ENCODE measurements around the gene RCOR3.

DNA sequence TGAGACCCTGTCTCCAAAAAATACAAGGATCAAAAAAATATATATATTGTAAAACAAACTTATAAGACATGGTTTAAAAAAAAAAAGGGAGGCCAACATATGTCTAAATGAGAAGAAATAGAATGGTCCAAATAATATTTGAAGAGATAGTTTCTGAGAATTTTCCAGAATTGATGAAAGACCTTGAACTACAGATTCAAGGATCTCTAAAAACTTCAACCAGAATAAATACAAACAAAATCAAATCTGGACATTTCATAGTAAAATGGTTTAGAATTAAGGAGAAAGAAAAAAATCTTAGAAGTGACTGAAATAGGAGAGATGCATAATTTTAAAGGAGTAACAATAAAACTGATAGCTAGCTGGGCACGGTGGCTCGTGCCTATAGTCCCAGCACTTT, 45.5 kb upstream of the RCOR3 start:
- TF ChIP-seq, protein P1, sequence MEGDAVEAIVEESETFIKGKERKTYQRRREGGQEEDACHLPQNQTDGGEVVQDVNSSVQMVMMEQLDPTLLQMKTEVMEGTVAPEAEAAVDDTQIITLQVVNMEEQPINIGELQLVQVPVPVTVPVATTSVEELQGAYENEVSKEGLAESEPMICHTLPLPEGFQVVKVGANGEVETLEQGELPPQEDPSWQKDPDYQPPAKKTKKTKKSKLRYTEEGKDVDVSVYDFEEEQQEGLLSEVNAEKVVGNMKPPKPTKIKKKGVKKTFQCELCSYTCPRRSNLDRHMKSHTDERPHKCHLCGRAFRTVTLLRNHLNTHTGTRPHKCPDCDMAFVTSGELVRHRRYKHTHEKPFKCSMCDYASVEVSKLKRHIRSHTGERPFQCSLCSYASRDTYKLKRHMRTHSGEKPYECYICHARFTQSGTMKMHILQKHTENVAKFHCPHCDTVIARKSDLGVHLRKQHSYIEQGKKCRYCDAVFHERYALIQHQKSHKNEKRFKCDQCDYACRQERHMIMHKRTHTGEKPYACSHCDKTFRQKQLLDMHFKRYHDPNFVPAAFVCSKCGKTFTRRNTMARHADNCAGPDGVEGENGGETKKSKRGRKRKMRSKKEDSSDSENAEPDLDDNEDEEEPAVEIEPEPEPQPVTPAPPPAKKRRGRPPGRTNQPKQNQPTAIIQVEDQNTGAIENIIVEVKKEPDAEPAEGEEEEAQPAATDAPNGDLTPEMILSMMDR (conservative IDR thresholded peaks at IDR 0.05; ENCODE audit: low read length) = no peak
- TF ChIP-seq EZH2phosphoT487 (IDR thresholded peaks at IDR 0.05; ENCODE audit: borderline replicate concordance) = no peak
